Inferior parietal cortex (tissue), 1 donor: ENCODE measurements around the gene C1orf141.
"Not testable (repeated sequence)": the region's sequence is repeated elsewhere in the genome, so short reads cannot be mapped to it uniquely, and the experiment has no call there.

ENCODE experiments used
- DNase-seq: peaks from one replicate; pipeline ENCODE4 v3.0.0-alpha.2; 2016; ENCODE audit errors: extremely low spot score

C1orf141 gene

GRCh38 chr1:67142931-67143330 lies 8.2 kb upstream of the C1orf141 start:
- no peak for DNase-seq

- not testable (repeated sequence) for DNase-seq
Observed at GRCh38 chr1:67141832-67142231, 7.1 kb upstream of the C1orf141 start.

GRCh38 chr1:67140460-67140859 lies 5.7 kb upstream of the C1orf141 start:
- DNase-seq: no peak

- no peak for DNase-seq
Observed at GRCh38 chr1:67138813-67139499, 4.2 kb upstream of the C1orf141 start.

GRCh38 chr1:67137307-67137753 lies 2.6 kb upstream of the C1orf141 start:
- no peak for DNase-seq

GRCh38 chr1:67135354-67135753 lies 584 bp upstream of the C1orf141 start:
- DNase-seq: no peak

- DNase-seq: no peak
Observed at GRCh38 chr1:67133177-67133576, 1.6 kb downstream of the C1orf141 start.

GRCh38 chr1:67130673-67131072 lies 4.1 kb downstream of the C1orf141 start:
- no peak for DNase-seq

- DNase-seq: no peak
Observed at GRCh38 chr1:67126974-67127373, 7.8 kb downstream of the C1orf141 start.

- DNase-seq: peak; percentile 34
Observed at GRCh38 chr1:67126111-67126746, 8.5 kb downstream of the C1orf141 start.

- no peak for DNase-seq
Observed at GRCh38 chr1:67124455-67124854, 10.3 kb downstream of the C1orf141 start.

- DNase-seq: no peak
Observed at GRCh38 chr1:67120855-67121619, 13.7 kb downstream of the C1orf141 start.

GRCh38 chr1:67118646-67119045 lies 16.1 kb downstream of the C1orf141 start:
- no peak for DNase-seq

GRCh38 chr1:67118191-67118590 lies 16.6 kb downstream of the C1orf141 start:
- no peak for DNase-seq

- DNase-seq: no peak
Observed at GRCh38 chr1:67114162-67114561, 20.6 kb downstream of the C1orf141 start.

- no peak for DNase-seq
Observed at GRCh38 chr1:67110352-67110751, 24.4 kb downstream of the C1orf141 start.

- no peak for DNase-seq
Observed at GRCh38 chr1:67105508-67105907, 29.3 kb downstream of the C1orf141 start.

- DNase-seq: no peak
Observed at GRCh38 chr1:67103548-67103947, 31.2 kb downstream of the C1orf141 start.

GRCh38 chr1:67100833-67101232 lies 33.9 kb downstream of the C1orf141 start:
- DNase-seq: no peak

GRCh38 chr1:67097305-67097704 lies 37.5 kb downstream of the C1orf141 start:
- no peak for DNase-seq

- no peak for DNase-seq
Observed at GRCh38 chr1:67094191-67094590, 40.6 kb downstream of the C1orf141 start.

GRCh38 chr1:67089685-67090208 lies 45.0 kb downstream of the C1orf141 start:
- DNase-seq: no peak
